GM21526 (cell line): ENCODE results near the gene OPN4.
"Not testable (repeated sequence)": the region's sequence is repeated elsewhere in the genome, so short reads cannot be mapped to it uniquely, and the experiment has no call there.

ENCODE experiments used
- ATAC-seq: cut with Tn5 transposase; IDR thresholded peaks from one replicate; pipeline ENCODE4 v1.9.1; 2021; ENCODE audit warnings: moderate library complexity; ENCODE audit not compliant: unreplicated experiment, low FRiP score

The OPN4 gene

DNA sequence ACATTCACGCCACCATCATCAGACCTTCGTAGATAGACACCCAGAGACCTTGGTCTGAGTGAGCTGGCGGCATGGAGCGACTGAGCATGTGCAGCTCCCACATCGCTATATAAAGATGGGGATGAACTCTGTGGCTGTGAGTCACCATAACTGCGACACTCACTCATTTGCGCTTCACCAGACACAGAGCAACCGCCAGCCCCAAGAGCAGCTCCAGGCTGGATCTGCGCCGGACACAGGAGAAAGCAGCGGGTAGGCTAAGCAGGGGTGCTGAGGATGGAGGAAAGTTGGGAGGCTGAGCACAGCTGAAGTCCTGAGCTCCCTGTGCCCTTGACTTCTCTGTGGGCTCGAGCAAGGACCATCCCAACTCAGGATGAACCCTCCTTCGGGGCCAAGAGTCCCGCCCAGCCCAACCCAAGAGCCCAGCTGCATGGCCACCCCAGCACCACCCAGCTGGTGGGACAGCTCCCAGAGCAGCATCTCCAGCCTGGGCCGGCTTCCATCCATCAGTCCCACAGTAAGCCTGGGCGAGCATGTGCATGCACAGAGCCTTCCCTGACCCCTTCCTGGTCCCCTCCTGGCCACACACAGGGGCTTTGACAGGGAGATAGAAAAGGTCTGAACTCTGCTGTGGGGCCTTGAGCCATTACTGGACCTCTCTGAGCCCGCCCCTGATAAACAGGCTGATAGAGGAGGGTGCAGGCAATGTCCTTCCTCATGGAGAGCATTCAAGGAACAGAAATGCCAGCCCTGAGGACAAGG is at the start of gene OPN4:
OPN4 (plus strand) TSS at position 137 of the 762 bp plus-strand sequence; CDS start at position 374, 237 bp downstream.
- ATAC-seq, result no peak

DNA sequence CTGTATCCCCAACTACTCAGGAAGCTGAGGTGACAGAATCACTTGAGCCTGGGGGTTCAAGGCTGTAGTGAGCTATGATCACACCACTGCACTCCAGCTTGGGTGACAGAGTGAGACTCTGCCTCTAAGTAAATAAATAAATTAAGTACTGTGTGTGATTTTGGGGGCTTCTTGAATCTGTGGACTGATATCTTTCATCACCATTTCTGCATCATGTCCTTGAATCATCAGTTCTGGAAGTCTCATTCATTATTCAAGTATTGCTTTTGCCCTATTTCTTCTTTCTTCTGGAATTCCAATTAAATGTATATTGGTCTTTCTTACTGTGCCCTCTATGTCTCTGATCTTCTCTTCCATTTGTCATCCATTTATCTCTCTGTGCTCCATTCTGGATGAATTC is 46.7 kb upstream of the OPN4 start:
- ATAC-seq, result no peak

DNA sequence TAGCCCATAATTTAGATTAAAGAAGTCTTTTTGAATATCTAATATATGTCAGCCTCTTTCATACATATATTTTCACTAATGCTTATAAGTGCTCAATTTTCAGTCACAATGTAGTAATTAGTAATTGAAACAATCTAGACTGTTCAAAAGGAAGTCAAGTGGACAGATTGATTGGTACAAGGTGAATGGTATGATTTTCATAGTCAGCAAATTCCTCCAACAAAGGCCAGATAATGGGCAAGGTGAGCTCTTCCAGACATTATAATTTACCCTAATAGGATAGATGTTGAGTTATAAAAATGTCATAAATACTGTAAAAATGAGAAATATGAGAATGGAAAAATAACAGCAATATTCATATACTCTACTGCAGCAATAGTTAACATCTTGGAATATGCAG is 44.4 kb upstream of the OPN4 start:
- no peak for ATAC-seq

DNA sequence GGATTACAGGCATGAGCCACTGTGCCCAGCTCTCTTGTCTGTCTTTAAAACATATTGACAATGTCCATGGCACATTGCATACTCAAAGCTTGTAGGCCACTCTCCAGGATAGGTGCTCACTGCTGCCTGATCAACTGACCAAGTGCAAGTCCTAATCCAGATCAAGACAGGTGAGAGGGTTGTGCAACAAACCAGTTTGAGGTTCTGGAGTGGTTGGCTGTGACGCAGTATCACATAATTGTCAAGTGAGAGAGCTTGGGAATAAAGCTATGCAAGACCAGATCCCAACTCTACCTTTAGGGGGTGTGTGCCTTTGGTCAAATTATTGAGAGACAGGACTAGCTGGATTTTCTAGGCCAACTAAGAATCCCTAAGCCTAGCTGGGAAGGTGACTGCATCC is 43.0 kb upstream of the OPN4 start:
- no peak for ATAC-seq

GRCh38 chr10:86613096-86613495 is 41.3 kb upstream of the OPN4 start:
- no peak for ATAC-seq

DNA sequence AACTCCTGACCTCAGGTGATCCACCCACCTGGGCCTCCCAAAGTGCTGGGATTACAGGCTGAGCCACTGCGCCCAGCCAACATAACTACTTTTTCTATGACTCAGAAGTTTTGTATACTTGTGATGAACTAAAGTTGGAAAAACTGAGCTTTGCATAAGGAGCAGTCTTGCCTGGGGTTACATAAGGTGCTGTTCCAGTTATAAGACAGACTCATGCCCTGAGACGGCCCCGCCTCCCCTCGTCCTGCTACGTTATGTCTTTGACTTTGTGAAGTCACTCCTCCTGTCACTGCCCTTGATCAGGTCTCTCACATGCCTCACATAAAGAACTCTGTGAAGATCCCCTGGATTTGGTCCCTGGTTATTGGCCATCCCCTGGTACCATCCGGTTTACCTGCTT is 40.4 kb upstream of the OPN4 start:
- no peak for ATAC-seq

DNA sequence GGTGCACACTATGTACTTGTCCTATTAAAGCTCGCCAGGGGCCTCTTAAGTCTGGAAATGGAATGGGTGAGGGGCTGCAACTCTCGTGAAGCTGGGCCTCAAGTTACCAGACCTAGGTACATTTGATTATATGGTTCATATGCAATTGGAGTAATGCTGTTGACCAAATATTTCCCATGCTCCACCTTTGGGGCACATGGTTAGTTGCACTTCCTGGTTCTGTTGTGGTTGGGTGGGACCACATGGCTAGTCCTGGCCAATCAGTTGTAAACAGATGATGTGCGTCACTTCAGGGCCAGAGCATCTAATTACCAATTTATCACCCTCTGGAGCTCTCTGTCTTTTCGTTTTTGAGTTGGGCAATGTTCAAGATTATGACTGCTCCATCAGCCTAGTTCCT is 39.5 kb upstream of the OPN4 start:
- no peak for ATAC-seq

- not testable (repeated sequence) for ATAC-seq
These were observed 37.1 kb upstream of the OPN4 start for GRCh38 chr10:86617278-86617677.

- ATAC-seq, result no peak
These were observed 26.0 kb upstream of the OPN4 start for GRCh38 chr10:86628311-86628710.

- no peak for ATAC-seq
These were observed 24.3 kb upstream of the OPN4 start for GRCh38 chr10:86630079-86630478.

- ATAC-seq, result no peak
These were observed 22.1 kb upstream of the OPN4 start for GRCh38 chr10:86632009-86632800.

DNA sequence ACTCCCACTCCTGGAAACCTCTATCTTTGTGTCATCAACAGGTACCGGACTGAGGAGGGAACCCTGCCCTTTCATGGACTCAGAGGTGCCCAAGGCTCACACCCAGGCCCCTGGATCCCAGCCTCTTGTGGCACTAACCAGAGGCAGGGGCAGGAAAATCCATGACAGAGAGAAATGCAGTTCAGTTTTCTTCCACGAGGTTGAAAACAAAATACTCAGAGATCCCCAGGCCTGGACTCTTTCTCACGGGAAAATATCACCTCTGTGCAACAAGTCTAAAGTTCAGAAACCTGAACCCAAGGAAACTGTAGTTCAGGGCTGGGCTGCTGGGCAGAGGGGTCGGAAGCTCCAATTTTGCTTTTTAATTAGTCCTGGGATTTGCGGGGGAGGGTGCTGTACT is 21.4 kb upstream of the OPN4 start:
- no peak for ATAC-seq

DNA sequence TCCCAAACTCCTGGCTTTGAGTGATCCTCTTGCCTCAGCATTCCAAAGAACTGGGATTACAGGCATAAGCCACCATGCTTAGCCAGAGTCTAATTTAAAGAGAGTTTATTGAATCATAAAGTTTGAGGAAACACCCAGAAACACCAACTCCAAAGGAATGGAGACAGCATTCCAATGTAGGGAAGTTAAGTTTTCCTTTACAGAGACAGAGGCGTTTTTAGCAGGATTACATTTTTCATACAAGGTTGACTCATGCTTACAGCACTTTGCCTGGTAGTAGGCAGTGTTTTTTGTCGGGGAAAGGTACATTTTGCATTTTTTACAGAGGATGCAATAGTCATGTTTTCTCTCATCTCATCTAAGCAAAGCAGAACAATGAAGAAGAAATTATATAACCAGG is 18.9 kb upstream of the OPN4 start:
- no peak for ATAC-seq

GRCh38 chr10:86636311-86636710 is 18.0 kb upstream of the OPN4 start:
- no peak for ATAC-seq

DNA sequence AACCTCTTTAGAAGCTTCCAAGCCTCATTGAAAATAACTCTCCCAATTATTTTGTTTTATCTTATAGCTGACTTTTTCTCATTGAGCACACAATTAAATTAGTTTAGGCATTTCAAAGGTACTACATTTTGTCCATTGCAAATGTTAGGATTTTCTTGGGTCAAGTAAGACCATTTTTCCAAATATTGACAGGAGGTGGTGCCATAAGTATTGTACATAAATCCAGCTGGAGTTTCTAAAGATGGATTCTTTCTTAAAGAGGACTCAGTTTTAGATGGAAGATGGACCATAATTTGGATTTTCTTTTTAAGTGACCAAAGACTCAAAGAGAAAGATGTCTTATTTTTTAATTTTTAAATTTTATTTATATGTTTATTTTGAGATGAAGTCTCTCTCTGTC is 12.3 kb upstream of the OPN4 start:
- ATAC-seq, result no peak

DNA sequence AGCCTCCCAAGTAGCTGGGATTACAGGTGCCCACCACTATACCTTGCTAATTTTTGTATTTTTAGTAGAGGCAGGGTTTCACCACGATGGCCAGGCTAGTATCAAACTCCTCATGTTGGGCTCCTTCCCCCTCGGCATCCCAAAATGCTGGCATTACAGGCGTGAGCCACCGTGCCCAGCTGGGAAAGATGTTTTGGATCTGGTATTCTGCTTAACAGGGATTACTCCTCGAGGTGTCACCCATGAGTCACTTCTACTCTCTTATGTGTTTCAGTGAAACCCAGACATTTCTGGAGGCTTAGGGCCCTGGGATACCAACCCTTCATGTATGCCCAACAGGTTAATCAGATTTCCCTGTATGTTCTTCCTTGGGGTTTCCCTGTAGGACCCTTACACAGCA is 11.8 kb upstream of the OPN4 start:
- ATAC-seq, result no peak

DNA sequence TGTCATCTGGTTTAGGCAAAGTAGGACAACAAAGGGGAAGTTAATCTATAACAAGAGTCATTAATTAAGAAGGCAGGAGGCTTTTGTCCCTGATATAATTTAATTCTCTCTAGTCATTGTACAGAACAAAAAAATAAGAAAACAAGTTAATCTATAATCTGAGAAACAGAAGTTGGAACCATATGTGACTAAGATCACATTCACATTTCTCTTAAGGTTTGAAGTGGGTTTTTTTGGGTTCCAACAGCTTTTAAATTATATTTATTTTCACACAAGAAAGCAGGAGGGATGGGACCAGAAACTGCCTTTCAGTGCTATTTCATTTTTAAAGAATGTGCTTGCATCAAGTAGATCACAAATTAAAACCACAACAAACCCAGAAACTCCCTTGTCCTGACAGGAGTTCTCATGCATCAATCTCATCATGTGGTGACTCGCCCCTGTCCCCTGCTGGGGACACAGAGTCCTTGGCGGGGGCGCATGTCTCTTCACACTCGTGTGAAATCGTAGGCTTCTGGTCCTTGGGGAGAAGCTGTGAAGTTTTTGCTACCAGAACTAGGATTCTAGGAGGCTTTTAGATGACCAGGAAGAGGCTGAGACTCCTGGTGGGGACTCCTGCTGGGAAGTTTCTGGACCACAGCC is 10.1 kb upstream of the OPN4 start:
- ATAC-seq, result no peak

- no peak for ATAC-seq
These were observed 9.4 kb upstream of the OPN4 start for GRCh38 chr10:86644794-86645445.

- ATAC-seq, result not testable (repeated sequence)
These were observed 8.7 kb upstream of the OPN4 start for GRCh38 chr10:86645621-86646165.

GRCh38 chr10:86646532-86646931 is 7.8 kb upstream of the OPN4 start:
- no peak for ATAC-seq

DNA sequence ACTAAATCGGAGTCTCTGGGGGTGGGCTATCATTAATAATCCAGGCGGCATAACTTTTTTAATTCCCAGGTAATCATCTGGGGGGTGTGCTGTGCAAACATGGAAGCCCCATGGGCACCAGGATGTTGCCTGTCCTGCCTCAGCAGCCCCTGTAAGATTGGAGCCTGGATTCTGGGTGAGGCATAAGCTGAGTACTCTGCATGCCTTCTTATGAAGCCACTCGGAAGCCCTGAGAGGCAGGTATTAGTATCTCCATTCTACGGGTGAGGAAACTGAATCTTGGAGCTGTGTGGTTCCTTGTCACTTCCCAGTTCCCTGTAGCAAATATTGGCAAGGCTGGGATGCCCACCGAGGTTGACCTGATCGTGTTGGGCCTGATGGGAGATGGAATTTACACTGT is 7.4 kb upstream of the OPN4 start:
- no peak for ATAC-seq
